Osteoblast (primary cell): ENCODE data around the gene VAMP5. TPM values are rescaled to one million over a fixed set of nuclear protein-coding genes. Genes with fewer than 3 reads are reported as not detected.

Experiments used
- DNase-seq: peaks from one replicate; pipeline ENCODE4 v3.0.0; 2011; ENCODE audit warnings: low spot score, mixed read lengths; ENCODE audit not compliant: insufficient read length; ENCODE audit errors: missing footprints
- H2AFZ ChIP-seq: 2 replicates; pipeline ENCODE4 v1.6.0; 2011; ENCODE audit warnings: mild to moderate bottlenecking, low read length
- H3K27ac ChIP-seq: 2 replicates; pipeline ENCODE4 v1.5.1; 2011; ENCODE audit warnings: mild to moderate bottlenecking, low read depth, low read length, moderate library complexity
- H3K27me3 ChIP-seq: 2 replicates; pipeline ENCODE4 v1.6.0; 2012; ENCODE audit warnings: mild to moderate bottlenecking, control low read depth, inconsistent platforms, low read length, moderate library complexity; ENCODE audit not compliant: insufficient read depth
- H3K36me3 ChIP-seq: 2 replicates; pipeline ENCODE4 v1.5.1; 2011; ENCODE audit warnings: mild to moderate bottlenecking, low read length, control low read depth, moderate library complexity; ENCODE audit not compliant: insufficient read depth
- H3K4me1 ChIP-seq: 2 replicates; pipeline ENCODE4 v1.5.1; 2011; ENCODE audit warnings: mild to moderate bottlenecking, low read length, control low read depth, moderate library complexity; ENCODE audit not compliant: insufficient read depth
- H3K4me2 ChIP-seq: 2 replicates; pipeline ENCODE4 v1.6.0; 2011; ENCODE audit warnings: mild to moderate bottlenecking, low read length; ENCODE audit not compliant: insufficient read depth
- H3K4me3 ChIP-seq: fragments of 200-600 bp; sonication (generic); 3 replicates; pipeline ENCODE4 v1.5.1; 2012; ENCODE audit warnings: mild to moderate bottlenecking, low read length, inconsistent platforms; ENCODE audit not compliant: insufficient read depth
- H3K79me2 ChIP-seq: 2 replicates; pipeline ENCODE4 v1.6.0; 2012; ENCODE audit warnings: mild to moderate bottlenecking, low read length, control low read depth, inconsistent platforms; ENCODE audit not compliant: insufficient read depth
- H3K9me3 ChIP-seq: 2 replicates; pipeline ENCODE4 v1.5.1; 2011; ENCODE audit warnings: low read depth, low read length, control low read depth
- H4K20me1 ChIP-seq: 2 replicates; pipeline ENCODE4 v1.6.0; 2012; ENCODE audit warnings: mild to moderate bottlenecking, low read length, control low read depth; ENCODE audit not compliant: insufficient read depth
- total RNA-seq: library from RNA; depleted of rRNA; stranded (reverse); fragments of >200 nt; gene quantifications from 2 replicates; pipeline ENCODE4 v1.2.3, GENCODE V29; 2012
- TF ChIP-seq, protein P1 (sequence below): IDR thresholded peaks from 2 replicates; pipeline ENCODE4 v1.5.1; 2011; ENCODE audit warnings: mild to moderate bottlenecking, low read depth, low read length, moderate library complexity; ENCODE audit errors: extremely low read depth

Gene VAMP5
- total RNA-seq, 1 donor: 27.1 TPM

DNA sequence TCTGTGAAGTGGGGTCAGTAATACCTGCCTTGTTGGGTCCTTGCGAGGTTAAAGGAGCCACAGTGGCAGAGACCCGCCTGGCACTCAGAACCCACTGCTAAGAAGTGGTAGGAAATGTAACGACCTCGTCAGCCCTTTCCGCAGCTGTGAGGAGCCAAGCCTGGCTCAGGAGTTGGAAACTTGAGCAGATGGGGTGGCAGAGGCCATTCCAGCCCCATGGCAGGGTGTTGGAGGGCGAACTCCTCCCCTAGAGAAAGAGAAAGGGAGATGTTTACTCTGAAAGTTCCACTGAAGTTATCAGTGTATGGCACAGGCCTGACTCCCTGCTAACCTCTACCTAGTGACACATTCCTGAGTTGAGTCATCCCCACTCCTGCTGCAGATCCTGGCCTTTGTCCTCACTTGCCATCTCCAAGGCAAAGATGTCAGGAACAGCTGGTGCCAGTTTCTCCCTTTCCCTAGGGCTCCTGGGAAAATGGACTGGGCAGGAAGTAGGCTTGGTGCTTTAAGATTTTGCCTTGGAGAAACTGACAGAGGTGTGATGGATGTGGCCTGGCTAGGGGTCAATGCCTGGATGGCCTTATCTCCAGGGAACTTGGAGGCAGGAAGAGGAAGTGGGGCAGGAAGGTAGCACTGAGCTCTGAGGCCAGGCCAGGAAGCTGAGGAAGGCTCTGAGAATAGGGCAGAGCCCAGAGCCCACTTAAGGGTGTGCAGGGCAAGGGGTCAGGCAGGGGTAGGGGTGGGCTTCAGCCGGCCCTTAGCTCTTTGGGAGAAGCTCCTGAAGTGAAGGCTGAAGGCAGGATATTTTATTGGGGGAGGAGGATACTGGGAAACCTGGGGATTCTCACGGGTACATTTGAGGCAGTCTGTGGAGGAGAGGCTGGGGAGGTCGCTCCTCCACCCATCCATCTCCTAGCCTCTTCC, 888 bp downstream of the VAMP5 start:
- Histone ChIP-seq H3K27me3 (peaks cover 1% of the 10 kb centered on the region), H2AFZ (peak overlapping the region; percentile 49), H3K4me3 (peak overlapping the region; percentile 67), H3K79me2 (peaks cover 17% of the 10 kb centered on the region), H3K36me3 (no peaks in the 10 kb centered on the region), H4K20me1 (peaks cover 4% of the 10 kb centered on the region), H3K27ac (peak overlapping the region; percentile 13), H3K4me2 (peak overlapping the region; percentile 78), H3K9me3 (no peaks in the 10 kb centered on the region), H3K4me1 (peaks cover 32% of the 10 kb centered on the region)
- TF ChIP-seq, protein P1, sequence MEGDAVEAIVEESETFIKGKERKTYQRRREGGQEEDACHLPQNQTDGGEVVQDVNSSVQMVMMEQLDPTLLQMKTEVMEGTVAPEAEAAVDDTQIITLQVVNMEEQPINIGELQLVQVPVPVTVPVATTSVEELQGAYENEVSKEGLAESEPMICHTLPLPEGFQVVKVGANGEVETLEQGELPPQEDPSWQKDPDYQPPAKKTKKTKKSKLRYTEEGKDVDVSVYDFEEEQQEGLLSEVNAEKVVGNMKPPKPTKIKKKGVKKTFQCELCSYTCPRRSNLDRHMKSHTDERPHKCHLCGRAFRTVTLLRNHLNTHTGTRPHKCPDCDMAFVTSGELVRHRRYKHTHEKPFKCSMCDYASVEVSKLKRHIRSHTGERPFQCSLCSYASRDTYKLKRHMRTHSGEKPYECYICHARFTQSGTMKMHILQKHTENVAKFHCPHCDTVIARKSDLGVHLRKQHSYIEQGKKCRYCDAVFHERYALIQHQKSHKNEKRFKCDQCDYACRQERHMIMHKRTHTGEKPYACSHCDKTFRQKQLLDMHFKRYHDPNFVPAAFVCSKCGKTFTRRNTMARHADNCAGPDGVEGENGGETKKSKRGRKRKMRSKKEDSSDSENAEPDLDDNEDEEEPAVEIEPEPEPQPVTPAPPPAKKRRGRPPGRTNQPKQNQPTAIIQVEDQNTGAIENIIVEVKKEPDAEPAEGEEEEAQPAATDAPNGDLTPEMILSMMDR: no peak
- peak; percentile 91 for DNase-seq

DNA sequence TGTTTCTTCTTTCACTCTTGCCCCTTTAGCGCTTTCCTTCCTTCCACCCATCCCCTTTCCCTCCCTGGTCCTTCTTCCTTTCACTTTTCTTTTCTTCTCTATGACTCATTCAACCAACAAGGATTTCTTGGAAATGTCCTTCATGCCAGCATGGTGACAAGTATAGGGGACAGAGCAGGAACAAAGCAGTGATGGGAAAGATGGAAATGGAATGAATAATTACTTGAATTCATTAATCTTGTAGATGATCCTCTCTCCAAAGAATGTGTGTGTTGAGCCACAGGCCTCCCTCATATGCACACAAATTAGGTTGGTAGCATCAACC, 1.5 kb downstream of the VAMP5 start:
- TF ChIP-seq, protein P1: no peak
- peaks cover 37% of the 10 kb centered on the region for H3K4me1 ChIP-seq
- DNase-seq: peak; percentile 96
- H3K4me3 ChIP-seq: peak overlapping the region; percentile 67
- peak overlapping the region; percentile 78 for H3K4me2 ChIP-seq
- H3K9me3 ChIP-seq: no peaks in the 10 kb centered on the region
- no peak overlapping the region for H2AFZ ChIP-seq
- H3K27me3 ChIP-seq: no peaks in the 10 kb centered on the region
- peaks cover 4% of the 10 kb centered on the region for H4K20me1 ChIP-seq
- peaks cover 17% of the 10 kb centered on the region for H3K79me2 ChIP-seq
- H3K36me3 ChIP-seq: no peaks in the 10 kb centered on the region
- H3K27ac ChIP-seq: peak overlapping the region; percentile 13

DNA sequence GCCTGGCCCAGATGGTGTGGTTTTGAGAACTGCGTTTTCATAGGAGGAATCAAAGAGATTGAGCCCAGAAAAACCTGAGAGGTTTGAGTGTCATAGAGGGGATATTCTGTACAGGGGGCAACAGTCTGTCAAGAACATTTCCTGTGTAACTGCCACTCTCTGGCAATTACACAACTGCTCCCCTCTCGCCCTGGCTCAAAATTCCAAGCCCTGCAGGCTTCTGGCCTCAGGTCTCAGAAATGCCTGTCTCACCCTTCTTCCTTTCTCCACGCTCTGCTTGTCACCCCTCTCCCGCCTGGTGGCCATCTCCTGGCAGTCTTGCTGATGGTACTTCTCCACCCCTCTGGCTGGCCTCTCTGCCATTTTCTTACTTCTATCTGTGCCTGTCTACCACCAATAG, 4.0 kb downstream of the VAMP5 start:
- no peak overlapping the region for H3K4me2 ChIP-seq
- H3K4me1 ChIP-seq: peaks cover 48% of the 10 kb centered on the region
- no peak for DNase-seq

GRCh38 chr2:85588645-85589044, 4.4 kb downstream of the VAMP5 start:
- Histone ChIP-seq H3K4me1 (peaks cover 48% of the 10 kb centered on the region), H3K9me3 (no peaks in the 10 kb centered on the region)

More for the DNA sequence above, 4.0 kb downstream of the VAMP5 start:
- Histone ChIP-seq H3K27ac (no peak overlapping the region), H3K36me3 (peaks cover 2% of the 10 kb centered on the region), H3K9me3 (no peaks in the 10 kb centered on the region), H3K27me3 (no peaks in the 10 kb centered on the region), H4K20me1 (peaks cover 4% of the 10 kb centered on the region), H2AFZ (no peak overlapping the region), H3K4me3 (no peak overlapping the region), H3K79me2 (peaks cover 32% of the 10 kb centered on the region)
- TF ChIP-seq, protein P1: no peak

More at GRCh38 chr2:85588645-85589044, 4.4 kb downstream of the VAMP5 start:
- Histone ChIP-seq H3K79me2 (peaks cover 35% of the 10 kb centered on the region), H2AFZ (no peak overlapping the region), H3K27me3 (no peaks in the 10 kb centered on the region), H3K4me2 (no peak overlapping the region), H3K27ac (no peak overlapping the region), H3K4me3 (no peak overlapping the region), H3K36me3 (peaks cover 5% of the 10 kb centered on the region), H4K20me1 (peaks cover 4% of the 10 kb centered on the region)
- no peak for DNase-seq
- TF ChIP-seq, protein P1: no peak
